HepG2 (cell line): ENCODE results near the gene TPSB2. TPM values are rescaled to one million over a fixed set of nuclear protein-coding genes. Genes with fewer than 3 reads are reported as not detected.
A peak's percentile ranks its signal among the peaks of the same experiment; 100 is the strongest.

Experiments used
- ASH2L ChIP-seq: fragments of 300-600, 200-600 bp; sonication (generic); IDR thresholded peaks from 2 replicates; pipeline ENCODE4 v1.7.0; 2017; ENCODE audit warnings: low read depth, mild to moderate bottlenecking, moderate library complexity, mixed read lengths, low read length; ENCODE audit not compliant: insufficient read length
- CBX1 ChIP-seq: IDR thresholded peaks from one replicate; pipeline ENCODE4 v1.6.1; 2016; ENCODE audit warnings: antibody characterized with exemption, low read depth
- FOXC1 ChIP-seq: sonication (generic); formaldehyde crosslinking; IDR thresholded peaks from 2 replicates; pipeline ENCODE4 v1.8.0; 2022; ENCODE audit warnings: mild to moderate bottlenecking, missing genetic modification reagents, borderline replicate concordance
- FOXK1 ChIP-seq: sonication (generic); formaldehyde crosslinking; IDR thresholded peaks from 2 replicates; pipeline ENCODE4 v1.4.0; 2020; ENCODE audit warnings: low read depth, missing genetic modification reagents, borderline replicate concordance
- KDM2A ChIP-seq: sonication (generic); formaldehyde crosslinking; IDR thresholded peaks from 2 replicates; pipeline ENCODE4 v1.4.0; 2020; ENCODE audit warnings: low read depth, missing genetic modification reagents, borderline replicate concordance
- KLF11 ChIP-seq: IDR thresholded peaks from 2 replicates; pipeline ENCODE4 v1.6.1; 2016; ENCODE audit warnings: missing compliant biosample characterization
- SALL1 ChIP-seq: sonication (generic); formaldehyde crosslinking; IDR thresholded peaks from 2 replicates; pipeline ENCODE4 v1.8.0; 2022; ENCODE audit warnings: mild to moderate bottlenecking, missing genetic modification reagents
- STAT5B ChIP-seq: sonication (generic); formaldehyde crosslinking; IDR thresholded peaks from 2 replicates; pipeline ENCODE4 v1.4.0; 2020; ENCODE audit warnings: missing genetic modification reagents
- TMF1 ChIP-seq: sonication (generic); formaldehyde crosslinking; IDR thresholded peaks from 2 replicates; pipeline ENCODE4 v1.8.1; 2022; ENCODE audit warnings: low read depth, missing genetic modification reagents
- TRIM24 ChIP-seq: sonication (generic); formaldehyde crosslinking; IDR thresholded peaks from 2 replicates; pipeline ENCODE4 v1.8.0; 2022; ENCODE audit warnings: mild to moderate bottlenecking, missing genetic modification reagents
- ZFP90 ChIP-seq: sonication (generic); formaldehyde crosslinking; IDR thresholded peaks from 2 replicates; pipeline ENCODE4 v1.8.0; 2022; ENCODE audit warnings: missing genetic modification reagents, mild to moderate bottlenecking, inconsistent platforms, borderline replicate concordance
- ZNF34 ChIP-seq: sonication (generic); formaldehyde crosslinking; IDR thresholded peaks from 2 replicates; pipeline ENCODE4 v1.4.0; 2020; ENCODE audit warnings: mild to moderate bottlenecking, missing genetic modification reagents, borderline replicate concordance
- ZSCAN29 ChIP-seq: sonication (generic); formaldehyde crosslinking; conservative IDR thresholded peaks from 2 replicates; pipeline ENCODE4 v1.4.0; 2020; ENCODE audit warnings: mild to moderate bottlenecking, missing genetic modification reagents
- polyA plus RNA-seq, 8 experiments: library from polyadenylated mRNA; depleted of rRNA in 3 of 8; stranded (reverse) in 7 of 8; unstranded in 1 of 8; fragments of >200 nt; fragmentation: Illumina TruSeq in 4 of 8; extraction: Trizol in 4 of 8; gene quantifications; 2 replicates each; pipeline versions ENCODE4 v1.2.1 to v1.2.3, GENCODE V29; 2011 to 2016; ENCODE audit warnings: low read depth in 4 of 8, missing spikeins in 1 of 8, mixed read lengths in 1 of 8; ENCODE audit not compliant: insufficient read depth in 1 of 8
- total RNA-seq, 5 experiments: library from RNA; depleted of rRNA; stranded (reverse); fragments of >200 nt; fragmentation: Illumina TruSeq; extraction: Trizol; gene quantifications; 2 replicates each; pipeline ENCODE4 v1.2.3, GENCODE V29; 2016; ENCODE audit warnings: low read depth in 1 of 5
- TF ChIP-seq, protein P1 (sequence below): sonication (generic); formaldehyde crosslinking; IDR thresholded peaks from 2 replicates; pipeline ENCODE4 v1.4.0; 2020; ENCODE audit warnings: missing genetic modification reagents
- TF ChIP-seq, protein P2 (sequence below): sonication (generic); formaldehyde crosslinking; IDR thresholded peaks from 2 replicates; pipeline ENCODE4 v1.5.0; 2020; ENCODE audit warnings: missing genetic modification reagents, mild to moderate bottlenecking, borderline replicate concordance
- TF ChIP-seq, protein P3 (sequence below): sonication (generic); formaldehyde crosslinking; IDR thresholded peaks from 2 replicates; pipeline ENCODE4 v1.4.0; 2020; ENCODE audit warnings: mild to moderate bottlenecking, missing genetic modification reagents
- TF ChIP-seq, protein P4 (sequence below): sonication (generic); formaldehyde crosslinking; IDR thresholded peaks from 2 replicates; pipeline ENCODE4 v1.8.0; 2022; ENCODE audit warnings: mild to moderate bottlenecking, missing genetic modification reagents; ENCODE audit not compliant: insufficient replicate concordance
- TF ChIP-seq, protein P5 (sequence below): sonication (generic); formaldehyde crosslinking; IDR thresholded peaks from 2 replicates; pipeline ENCODE4 v1.5.1; 2020; ENCODE audit warnings: missing genetic modification reagents, mild to moderate bottlenecking, borderline replicate concordance

TPSB2 gene
- total and polyA plus RNA-seq, 2 of the 13 experiments (the other 11 are each of a cell fraction or from before 2014, with no cell fraction given): not detected

DNA sequence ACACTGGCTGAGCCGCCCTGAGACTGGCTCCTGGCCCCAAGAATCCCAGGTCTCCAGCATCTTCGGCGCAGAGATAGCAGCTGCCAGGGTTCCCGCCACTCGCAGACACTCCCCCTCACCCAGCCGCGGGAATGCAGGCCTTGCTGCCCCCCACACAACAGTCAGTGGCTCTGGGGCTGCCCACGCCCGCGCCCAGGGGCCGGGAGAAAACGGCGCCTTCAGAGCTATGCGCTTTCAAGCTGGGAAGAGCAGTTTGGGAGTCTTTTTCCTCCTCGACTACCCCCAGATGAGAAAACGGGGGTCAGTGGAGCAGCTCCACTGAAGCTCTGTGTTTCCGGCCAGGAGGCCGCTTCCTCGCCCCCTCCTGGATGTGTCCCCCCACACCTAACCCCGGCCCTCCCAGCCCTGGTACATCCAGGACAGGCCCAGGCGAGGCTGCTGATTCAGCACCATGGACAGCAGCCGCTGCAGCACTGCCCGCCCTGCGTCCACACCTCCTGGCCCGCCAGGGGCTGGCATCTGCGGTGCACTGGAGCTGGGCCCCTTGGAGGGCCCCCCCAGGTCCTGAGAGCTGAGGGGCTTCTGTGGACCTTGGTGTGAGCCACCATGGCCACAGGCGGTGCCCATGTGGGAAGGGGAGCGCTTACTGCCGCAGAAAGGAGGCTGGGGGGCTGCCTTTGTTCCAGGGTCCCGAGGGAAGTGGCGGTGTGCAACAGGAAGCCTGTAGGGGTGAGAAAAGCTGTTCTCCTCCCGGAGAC lies 41.4 kb downstream of the TPSB2 start (continued):
- TF ChIP-seq, protein P1, sequence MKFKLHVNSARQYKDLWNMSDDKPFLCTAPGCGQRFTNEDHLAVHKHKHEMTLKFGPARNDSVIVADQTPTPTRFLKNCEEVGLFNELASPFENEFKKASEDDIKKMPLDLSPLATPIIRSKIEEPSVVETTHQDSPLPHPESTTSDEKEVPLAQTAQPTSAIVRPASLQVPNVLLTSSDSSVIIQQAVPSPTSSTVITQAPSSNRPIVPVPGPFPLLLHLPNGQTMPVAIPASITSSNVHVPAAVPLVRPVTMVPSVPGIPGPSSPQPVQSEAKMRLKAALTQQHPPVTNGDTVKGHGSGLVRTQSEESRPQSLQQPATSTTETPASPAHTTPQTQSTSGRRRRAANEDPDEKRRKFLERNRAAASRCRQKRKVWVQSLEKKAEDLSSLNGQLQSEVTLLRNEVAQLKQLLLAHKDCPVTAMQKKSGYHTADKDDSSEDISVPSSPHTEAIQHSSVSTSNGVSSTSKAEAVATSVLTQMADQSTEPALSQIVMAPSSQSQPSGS: no peak
- TF ChIP-seq ASH2L (no peak), SALL1 (peak; percentile 88), FOXC1 (CRISPR knock-in tag) (peak; percentile 73; the same call in 1 of the 2 replicates), TRIM24 (CRISPR knock-in tag) (no peak), KDM2A (CRISPR knock-in tag) (peak; percentile 58; the same call in 1 of the 2 replicates), STAT5B (CRISPR knock-in tag) (peak; percentile 78; the same call in 1 of the 2 replicates), TMF1 (0 out of 2 replicates have a peak, but pooled peaks have one; percentile 70), ZNF34 (CRISPR knock-in tag) (no peak), ZFP90 (CRISPR knock-in tag) (0 out of 2 replicates have a peak, but pooled peaks have one; percentile 45), FOXK1 (CRISPR knock-in tag) (peak; percentile 70; the same call in 1 of the 2 replicates), CBX1 (no peak), ZSCAN29 (no peak), KLF11 (0 out of 2 replicates have a peak, but pooled peaks have one; percentile 49)
- TF ChIP-seq, protein P2, sequence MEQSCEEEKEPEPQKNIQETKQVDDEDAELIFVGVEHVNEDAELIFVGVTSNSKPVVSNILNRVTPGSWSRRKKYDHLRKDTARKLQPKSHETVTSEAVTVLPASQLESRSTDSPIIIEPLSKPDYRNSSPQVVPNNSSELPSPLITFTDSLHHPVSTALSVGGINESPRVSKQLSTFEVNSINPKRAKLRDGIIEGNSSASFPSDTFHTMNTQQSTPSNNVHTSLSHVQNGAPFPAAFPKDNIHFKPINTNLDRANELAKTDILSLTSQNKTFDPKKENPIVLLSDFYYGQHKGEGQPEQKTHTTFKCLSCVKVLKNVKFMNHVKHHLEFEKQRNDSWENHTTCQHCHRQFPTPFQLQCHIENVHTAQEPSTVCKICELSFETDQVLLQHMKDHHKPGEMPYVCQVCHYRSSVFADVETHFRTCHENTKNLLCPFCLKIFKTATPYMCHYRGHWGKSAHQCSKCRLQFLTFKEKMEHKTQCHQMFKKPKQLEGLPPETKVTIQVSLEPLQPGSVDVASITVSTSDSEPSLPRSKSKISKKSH (CRISPR knock-in tag): no peak
- TF ChIP-seq, protein P3, sequence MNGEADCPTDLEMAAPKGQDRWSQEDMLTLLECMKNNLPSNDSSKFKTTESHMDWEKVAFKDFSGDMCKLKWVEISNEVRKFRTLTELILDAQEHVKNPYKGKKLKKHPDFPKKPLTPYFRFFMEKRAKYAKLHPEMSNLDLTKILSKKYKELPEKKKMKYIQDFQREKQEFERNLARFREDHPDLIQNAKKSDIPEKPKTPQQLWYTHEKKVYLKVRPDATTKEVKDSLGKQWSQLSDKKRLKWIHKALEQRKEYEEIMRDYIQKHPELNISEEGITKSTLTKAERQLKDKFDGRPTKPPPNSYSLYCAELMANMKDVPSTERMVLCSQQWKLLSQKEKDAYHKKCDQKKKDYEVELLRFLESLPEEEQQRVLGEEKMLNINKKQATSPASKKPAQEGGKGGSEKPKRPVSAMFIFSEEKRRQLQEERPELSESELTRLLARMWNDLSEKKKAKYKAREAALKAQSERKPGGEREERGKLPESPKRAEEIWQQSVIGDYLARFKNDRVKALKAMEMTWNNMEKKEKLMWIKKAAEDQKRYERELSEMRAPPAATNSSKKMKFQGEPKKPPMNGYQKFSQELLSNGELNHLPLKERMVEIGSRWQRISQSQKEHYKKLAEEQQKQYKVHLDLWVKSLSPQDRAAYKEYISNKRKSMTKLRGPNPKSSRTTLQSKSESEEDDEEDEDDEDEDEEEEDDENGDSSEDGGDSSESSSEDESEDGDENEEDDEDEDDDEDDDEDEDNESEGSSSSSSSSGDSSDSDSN: no peak; the same call in 1 of the 2 replicates
- TF ChIP-seq, protein P4, sequence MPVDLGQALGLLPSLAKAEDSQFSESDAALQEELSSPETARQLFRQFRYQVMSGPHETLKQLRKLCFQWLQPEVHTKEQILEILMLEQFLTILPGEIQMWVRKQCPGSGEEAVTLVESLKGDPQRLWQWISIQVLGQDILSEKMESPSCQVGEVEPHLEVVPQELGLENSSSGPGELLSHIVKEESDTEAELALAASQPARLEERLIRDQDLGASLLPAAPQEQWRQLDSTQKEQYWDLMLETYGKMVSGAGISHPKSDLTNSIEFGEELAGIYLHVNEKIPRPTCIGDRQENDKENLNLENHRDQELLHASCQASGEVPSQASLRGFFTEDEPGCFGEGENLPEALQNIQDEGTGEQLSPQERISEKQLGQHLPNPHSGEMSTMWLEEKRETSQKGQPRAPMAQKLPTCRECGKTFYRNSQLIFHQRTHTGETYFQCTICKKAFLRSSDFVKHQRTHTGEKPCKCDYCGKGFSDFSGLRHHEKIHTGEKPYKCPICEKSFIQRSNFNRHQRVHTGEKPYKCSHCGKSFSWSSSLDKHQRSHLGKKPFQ: no peak
- TF ChIP-seq, protein P5, sequence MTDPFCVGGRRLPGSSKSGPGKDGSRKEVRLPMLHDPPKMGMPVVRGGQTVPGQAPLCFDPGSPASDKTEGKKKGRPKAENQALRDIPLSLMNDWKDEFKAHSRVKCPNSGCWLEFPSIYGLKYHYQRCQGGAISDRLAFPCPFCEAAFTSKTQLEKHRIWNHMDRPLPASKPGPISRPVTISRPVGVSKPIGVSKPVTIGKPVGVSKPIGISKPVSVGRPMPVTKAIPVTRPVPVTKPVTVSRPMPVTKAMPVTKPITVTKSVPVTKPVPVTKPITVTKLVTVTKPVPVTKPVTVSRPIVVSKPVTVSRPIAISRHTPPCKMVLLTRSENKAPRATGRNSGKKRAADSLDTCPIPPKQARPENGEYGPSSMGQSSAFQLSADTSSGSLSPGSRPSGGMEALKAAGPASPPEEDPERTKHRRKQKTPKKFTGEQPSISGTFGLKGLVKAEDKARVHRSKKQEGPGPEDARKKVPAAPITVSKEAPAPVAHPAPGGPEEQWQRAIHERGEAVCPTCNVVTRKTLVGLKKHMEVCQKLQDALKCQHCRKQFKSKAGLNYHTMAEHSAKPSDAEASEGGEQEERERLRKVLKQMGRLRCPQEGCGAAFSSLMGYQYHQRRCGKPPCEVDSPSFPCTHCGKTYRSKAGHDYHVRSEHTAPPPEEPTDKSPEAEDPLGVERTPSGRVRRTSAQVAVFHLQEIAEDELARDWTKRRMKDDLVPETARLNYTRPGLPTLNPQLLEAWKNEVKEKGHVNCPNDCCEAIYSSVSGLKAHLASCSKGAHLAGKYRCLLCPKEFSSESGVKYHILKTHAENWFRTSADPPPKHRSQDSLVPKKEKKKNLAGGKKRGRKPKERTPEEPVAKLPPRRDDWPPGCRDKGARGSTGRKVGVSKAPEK (CRISPR knock-in tag): no peak
